Tibial nerve (tissue), 4 donors: Measurements from ENCODE around the gene F8A1.

ENCODE experiments used
- CTCF ChIP-seq, 5 experiments: fragments of 200-600 bp in 3 of 5; fragments of 450-650 bp in 2 of 5; sonication (generic) in 3 of 5; IDR thresholded peaks; one replicate each; pipeline ENCODE4 v1.5.1; 2016 to 2019; ENCODE audit warnings: antibody characterized with exemption in 5 of 5, mild to moderate bottlenecking in 3 of 5, moderate library complexity in 2 of 5
- EP300 ChIP-seq, 2 donors: sonication (generic); formaldehyde crosslinking; IDR thresholded peaks; one replicate each; pipeline ENCODE4 v1.6.1; 2017; ENCODE audit warnings: antibody characterized with exemption in 2 of 2, mild to moderate bottlenecking in 1 of 2
- POLR2A ChIP-seq, 2 donors: fragments of 450-650 bp; IDR thresholded peaks; one replicate each; pipeline ENCODE4 v1.6.1; 2017; ENCODE audit warnings: antibody characterized with exemption in 2 of 2, mild to moderate bottlenecking in 2 of 2, moderate library complexity in 2 of 2

DNA sequence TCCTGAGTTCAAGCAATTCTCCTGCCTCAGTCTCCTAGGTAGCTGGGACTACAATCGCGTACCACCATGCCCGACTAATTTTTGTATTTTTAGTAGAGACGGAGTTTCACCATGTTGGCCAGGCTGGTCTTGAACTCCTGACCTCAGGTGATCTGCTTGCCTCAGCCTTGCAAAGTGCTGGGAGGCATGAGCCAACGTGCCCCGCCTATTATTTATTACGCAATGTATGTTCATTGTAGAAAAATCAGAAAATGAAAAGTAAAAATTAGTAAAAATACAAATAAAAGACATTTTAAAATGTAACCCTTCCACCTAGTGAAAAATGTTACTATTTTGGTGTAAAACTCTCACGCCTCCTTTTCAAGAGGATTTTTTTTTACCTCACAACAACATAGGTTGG, 14.2 kb downstream of the F8A1 start:
- TF ChIP-seq CTCF (IDR thresholded peaks at IDR 0.05) (no peak), POLR2A (IDR thresholded peaks at IDR 0.05) (no peak), EP300 (IDR thresholded peaks at IDR 0.05) (no peak)
